Stimulated activated CD4-positive, alpha-beta T cell treated with anti-CD3 and anti-CD28 coated beads, Interleukin-15, amount 100 ng/mL, for 48 hours (primary cell): Measurements from ENCODE around the gene GJD2.

Experiments used
- DNase-seq, 2 donors: peaks; one replicate each; pipeline ENCODE4 v3.0.0-alpha.2; 2020; ENCODE audit warnings: low read depth in 2 of 2

The GJD2 gene

GRCh38 chr15:34754674-34755418 lies at the start of gene GJD2:
GJD2 (minus strand) TSS chr15:34754998; CDS start chr15:34754488, 510 bp downstream.
- DNase-seq, result no peak

GRCh38 chr15:34804113-34804512 lies 49.3 kb upstream of the GJD2 start:
- no peak for DNase-seq

DNA sequence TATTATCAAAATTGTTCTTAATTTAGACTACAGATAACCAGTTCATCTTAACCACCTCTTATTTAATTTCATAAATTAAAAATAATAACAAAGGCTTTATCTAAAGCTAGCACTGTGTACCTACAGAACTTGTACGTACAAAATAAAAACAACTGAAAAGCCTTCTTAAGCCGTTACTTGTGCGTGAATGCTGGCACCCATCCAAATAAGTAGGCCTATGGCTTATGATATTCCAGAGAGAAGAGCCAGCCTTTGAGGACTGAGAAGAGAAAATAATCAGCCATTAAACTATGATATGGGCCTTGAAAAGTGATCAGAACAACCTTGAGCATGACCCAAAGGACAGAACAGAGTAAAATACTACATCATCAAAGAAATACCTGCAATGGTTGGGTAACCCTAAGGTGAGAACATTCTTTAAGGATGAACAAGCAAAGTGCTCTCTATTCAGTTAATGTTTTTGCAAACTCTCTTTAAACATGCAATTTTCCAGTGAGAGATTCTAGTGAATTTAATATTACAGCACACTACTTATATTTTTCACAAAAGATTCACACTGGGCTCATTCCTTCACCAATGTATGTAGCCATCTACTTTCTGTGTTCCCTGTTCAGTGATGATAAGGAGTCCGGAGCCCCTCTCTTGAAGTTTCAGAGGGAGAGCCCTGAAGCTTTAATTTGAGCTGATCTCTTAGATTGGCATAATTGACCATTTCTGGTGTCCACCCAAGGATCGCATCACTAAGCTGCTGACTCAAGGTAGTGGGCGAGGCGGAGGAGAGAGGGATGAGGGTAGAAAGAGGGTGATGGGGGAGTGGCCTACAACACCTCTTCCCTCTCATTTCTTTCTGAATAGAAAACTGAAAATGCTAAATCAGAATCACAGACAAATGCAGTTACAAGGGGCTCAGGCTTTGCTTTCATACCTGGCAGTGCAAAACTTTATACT lies 48.3 kb upstream of the GJD2 start:
- no peak for DNase-seq

DNA sequence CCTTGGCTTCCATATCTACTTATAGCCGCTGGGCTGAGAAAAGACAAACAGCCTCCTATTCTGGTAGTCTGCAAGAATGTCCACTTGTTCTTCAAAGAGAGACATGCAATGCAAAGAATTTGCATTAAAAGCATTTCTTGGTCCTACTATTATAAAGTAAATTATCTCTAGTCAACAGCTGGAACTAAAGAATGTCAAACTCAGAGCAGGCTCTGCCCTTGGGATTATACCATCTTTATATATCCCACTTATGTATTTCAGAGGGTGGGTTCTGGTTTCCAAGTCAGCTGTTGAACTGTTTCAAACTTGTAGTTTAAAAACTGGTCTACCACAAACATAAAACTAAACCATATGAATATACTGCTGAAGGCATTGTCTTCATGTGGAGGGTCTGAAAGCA lies 47.6 kb upstream of the GJD2 start:
- DNase-seq, result no peak

DNA sequence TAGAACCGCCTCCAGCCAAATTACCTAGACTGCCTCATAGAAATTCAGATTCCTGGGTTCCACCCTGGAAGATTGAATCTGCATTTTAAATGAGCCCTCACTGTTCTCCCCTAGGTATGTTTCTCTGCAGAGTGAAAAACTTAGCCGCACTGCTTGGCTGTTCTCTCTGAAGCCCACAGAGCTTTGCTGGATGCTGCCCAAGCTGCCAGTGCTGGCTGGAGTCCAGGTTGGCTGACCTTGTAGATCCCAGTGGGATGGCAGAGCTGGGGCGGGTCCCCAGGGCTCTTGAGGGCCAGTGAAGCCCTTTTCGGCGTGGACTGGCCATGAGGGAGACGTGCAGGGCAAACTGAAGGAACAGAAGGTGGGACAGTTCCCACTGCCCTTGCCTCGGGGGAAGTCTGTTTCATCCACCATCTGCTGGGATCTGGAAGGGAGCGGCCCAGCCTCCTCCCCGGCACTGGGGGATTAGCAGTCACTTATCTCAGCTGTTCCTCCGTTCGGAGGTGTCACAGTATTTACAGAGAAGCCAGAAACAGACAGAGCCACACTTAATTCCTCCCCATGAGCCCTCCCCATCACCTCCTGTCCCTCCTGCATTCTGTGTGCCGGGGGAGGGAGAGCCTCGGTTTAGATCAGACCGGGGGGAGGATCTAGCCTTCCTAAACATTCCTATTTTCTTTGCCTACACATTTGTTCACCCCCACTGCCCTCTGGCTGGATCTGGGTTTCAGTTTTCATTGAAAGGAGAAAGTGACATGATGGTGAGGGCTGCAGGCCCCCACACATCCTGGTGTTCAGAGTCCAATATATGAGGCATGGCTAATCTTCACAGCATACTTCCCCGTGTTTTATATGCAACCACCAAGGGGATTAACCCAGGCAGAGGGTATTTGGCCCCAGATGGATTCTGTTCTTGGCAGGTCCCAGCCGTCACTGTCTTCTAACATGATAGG lies 44.6 kb upstream of the GJD2 start:
- DNase-seq, result no peak

GRCh38 chr15:34796847-34797435 lies 42.1 kb upstream of the GJD2 start:
- no peak for DNase-seq

GRCh38 chr15:34795267-34796081 lies 40.7 kb upstream of the GJD2 start, which contains the start of gene ACTC1:
ACTC1 (minus strand) TSS chr15:34795549; CDS start chr15:34794808, 741 bp downstream.
- DNase-seq, result no peak

DNA sequence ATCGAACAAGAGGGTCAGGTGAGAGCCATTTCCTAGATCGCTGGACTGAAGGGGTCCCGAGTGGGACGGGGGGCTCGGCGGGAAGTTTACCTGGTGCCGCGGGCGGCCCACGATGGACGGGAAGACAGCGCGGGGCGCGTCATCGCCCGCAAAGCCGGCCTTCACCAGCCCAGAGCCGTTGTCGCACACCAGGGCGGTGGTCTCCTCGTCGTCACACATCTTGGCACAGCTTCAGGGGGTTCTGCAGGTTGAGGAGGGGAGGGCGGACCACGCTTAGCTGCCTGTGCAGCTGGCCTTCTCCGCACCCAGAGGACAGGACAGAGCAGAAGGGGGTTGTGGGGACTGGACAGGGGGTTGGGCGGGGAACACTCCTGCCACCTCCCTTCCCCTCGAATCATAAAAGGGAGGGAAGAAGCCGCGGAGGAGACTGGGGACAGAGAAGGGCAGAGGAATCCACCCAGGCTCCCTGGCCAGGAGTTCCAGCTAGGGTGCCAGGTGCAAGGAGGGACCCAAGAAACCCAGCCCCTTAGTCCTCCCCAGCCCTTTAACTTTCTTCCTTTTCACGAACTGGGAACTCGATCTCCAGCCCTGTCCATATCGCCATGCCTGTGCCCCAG lies 39.9 kb upstream of the GJD2 start:
- no peak for DNase-seq

GRCh38 chr15:34793901-34794300 lies 39.1 kb upstream of the GJD2 start:
- DNase-seq, result no peak

- no peak for DNase-seq
Observed at GRCh38 chr15:34793071-34793470, 38.3 kb upstream of the GJD2 start.

DNA sequence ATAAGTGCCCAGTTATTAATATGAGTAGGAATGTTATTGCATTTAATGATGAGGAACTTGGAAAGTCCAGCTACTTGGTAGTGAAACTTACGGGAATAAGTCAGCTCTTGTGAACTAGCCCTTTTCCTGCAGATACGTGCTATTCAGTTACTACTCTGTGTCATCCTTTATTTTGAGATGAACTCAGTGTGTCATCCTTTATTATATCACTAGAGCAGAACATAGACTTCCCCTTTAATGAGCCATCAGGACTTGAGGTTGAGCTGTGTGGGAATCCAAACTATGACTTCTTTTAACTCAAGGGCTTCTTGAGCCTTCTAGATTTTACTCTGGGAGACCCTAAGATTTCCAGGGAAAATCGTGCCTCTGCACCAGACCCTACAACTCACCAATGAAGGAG lies 36.9 kb upstream of the GJD2 start:
- DNase-seq, result no peak

DNA sequence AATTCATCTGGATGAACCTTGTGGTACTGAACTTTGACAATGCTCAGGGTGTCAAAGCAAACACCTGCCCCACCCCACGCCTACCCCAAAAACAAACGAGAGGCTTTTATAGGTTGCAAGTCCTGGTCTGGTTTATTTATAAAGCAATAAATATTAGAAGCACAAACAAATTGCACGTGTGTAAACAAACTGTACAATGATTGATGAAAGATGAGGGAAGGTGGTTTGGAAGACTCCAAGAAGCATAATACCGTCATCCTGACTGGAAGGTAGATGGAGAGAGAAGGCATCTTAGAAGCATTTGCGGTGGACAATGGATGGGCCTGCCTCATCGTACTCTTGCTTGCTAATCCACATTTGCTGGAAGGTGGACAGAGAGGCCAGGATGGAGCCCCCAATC lies 35.3 kb upstream of the GJD2 start:
- no peak for DNase-seq

DNA sequence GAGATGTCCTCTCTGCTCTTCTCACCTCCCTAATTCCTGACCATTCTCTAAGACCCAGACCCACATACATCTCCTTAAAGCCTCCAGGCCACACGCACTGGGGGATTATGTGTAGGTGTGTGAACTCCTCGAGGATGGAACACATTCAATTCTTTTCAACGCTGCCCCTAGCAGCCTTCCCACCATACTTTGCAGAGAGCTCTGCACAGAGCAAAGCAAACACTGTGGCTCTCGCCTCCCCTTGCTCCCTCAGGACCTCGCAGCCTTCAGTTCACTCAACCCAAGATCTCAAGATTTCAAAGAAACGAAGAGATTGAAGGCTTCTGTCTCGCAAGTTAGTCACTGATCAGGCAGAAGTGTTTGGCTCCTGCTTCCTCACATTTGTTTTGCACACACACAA lies 34.5 kb upstream of the GJD2 start:
- DNase-seq, result no peak

DNA sequence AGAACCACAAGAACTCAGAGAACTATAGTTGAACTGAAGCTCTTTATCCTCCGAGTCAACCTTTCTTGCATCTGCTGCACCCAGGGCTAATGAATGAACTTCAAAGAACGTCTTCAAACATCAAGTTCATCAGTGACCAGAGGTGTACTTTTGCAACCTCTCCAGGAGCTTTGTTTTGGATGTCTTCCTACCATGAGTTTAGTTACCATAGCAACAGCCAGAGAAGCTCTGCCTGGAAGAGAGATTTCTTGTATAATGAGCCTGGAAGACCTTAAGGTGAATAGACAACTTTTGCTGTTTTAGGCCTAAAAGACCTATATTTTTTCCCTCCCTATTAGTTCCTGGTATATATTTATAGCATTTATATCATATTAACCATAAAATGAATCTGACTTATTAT lies 31.4 kb upstream of the GJD2 start:
- no peak for DNase-seq

GRCh38 chr15:34783991-34784390 lies 29.2 kb upstream of the GJD2 start:
- no peak for DNase-seq

- no peak for DNase-seq
Observed at GRCh38 chr15:34783431-34783830, 28.6 kb upstream of the GJD2 start.

DNA sequence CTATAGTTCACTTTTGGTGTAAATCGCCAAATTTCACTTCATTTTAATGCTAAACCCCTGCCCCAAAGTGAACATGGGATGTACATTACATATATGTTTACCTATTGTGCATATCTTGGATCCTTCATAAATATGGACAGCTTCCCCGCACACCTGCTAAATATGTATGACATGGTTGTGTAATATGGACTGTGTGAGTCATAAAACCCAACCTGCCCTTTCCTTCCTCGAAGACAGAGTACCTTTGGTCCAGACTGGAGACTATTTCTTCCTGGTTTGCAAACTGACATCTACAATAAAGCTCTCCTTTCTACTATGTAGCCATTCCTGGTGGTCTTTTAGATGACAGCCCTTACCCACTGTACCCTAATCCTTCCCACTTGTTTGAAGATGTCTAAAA lies 28.1 kb upstream of the GJD2 start:
- DNase-seq, result no peak

DNA sequence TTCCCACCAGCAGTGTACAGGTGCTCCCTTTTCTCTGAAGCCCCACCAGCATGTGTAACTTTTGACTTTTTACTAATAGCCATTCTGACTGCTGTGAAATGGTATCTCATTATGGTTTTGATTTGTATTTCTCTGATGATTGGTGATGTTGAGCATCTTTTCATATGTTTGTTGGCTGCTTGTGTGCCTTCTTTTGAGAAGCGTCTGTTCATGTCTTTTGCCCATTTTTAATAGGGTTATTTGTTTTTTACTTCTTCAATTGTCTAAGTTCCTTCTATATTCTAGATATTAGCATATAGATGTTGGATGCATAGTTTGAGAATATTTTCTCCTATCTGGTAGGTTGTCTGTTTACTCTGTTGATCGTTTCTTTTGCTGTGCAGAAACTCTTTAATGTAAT lies 25.9 kb upstream of the GJD2 start:
- no peak for DNase-seq

- no peak for DNase-seq
Observed at GRCh38 chr15:34776606-34777105, 21.9 kb upstream of the GJD2 start.

DNA sequence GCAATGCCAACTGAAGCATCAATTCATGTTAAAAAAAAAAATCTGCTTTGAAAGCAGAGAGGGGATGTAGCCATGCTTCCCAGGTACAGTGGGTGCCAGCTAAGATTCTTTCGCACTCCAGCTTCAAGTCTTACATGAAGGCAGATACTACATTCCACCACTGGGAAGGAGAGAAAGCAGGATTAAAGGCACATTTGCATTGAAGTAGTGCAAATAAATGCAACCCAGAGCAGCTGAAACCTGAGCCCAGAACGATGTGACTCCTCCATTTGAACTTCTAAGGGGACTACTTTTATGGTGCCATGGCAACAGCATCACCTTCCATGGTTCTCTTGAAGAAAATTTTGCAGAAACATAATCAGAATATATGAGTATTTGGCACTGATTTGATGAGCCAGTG lies 19.1 kb upstream of the GJD2 start:
- DNase-seq, result no peak
